GM21526 (cell line): ENCODE measurements around the gene PPP1R36.
"Not testable (repeated sequence)": the region's sequence is repeated elsewhere in the genome, so short reads cannot be mapped to it uniquely, and the experiment has no call there.

Source experiments
- ATAC-seq: cut with Tn5 transposase; IDR thresholded peaks from one replicate; pipeline ENCODE4 v1.9.1; 2021; ENCODE audit warnings: moderate library complexity; ENCODE audit not compliant: unreplicated experiment, low FRiP score

PPP1R36 gene

DNA sequence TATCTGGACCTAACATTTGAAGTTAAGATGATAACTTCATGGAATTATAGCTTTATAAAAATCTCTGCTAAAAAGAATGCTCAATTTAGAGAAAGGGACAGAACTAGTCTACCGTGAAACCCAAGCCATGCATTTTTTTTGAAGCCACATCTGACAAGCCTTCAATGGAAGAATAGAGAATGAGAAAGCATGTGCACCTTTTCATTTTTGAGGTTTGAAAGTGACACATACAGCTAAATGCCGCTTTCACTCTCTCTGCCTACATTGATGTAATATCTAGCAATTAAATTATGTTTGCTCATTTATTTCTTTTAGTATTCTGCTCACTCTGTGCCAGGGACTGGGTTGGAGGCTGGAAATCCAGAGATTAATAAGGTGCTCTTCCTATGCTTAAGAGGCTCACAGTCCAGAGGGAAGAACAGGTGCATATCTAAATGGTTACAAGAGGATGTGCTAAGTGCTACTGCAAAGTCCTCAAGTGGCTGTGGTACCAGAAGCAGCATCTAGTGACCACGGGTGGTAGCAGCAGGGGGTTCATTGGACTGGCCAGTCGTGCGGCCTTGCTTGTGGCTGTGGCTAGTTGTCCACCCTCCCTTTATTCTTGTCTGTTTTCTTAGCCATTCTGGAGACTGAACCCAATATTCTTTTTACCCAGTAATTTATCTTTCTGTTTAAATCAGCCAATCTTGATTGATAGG is 60.4 kb downstream of the PPP1R36 start:
- ATAC-seq = no peak

DNA sequence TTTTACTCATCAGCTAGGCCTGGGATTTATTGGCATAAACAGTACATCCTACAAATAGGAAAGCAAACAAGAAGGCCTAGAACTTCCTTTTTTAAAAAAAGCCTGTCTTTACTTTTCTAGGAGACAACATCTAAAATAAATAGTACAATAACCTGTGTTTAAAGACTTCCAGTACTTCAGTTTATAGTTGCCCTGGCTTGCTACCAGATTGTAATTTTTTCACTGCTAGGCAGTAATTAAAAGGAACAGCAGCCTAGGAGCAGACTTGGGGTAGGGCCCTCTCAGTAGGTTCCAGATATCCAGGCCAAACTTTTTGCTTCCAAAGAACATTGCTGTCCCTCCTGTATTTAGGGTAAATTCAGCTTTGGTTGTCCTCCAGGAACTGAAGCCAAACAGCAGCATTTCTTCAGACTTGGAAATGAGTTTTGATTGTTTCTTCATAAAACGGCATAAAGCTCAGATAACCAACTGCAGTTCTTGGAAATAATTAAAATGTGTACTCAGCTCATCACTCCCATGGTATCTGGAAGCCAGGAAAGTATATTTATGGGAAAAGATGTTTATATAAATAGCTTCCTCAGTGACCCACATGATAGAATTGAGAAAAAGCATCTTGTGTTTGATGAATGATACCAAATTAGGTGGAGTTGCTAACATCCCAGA is 61.7 kb downstream of the PPP1R36 start:
- no peak for ATAC-seq

DNA sequence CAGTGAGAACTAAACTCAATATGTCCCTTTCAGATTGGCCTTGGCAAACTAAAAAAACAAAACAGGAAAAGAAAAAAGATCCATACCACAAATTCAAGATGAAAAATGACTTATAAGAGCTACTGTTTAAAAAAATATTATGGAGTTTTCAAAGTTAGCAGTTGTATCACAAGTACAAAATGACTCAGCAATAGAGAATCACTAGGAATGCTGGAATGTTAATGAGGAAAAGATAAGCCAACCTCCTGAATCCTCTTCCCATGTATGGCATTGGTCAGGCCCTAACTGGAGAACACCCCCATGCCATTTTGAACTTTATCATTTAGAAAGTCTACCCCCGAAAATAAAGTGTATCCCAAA is 62.2 kb downstream of the PPP1R36 start:
- no peak for ATAC-seq

DNA sequence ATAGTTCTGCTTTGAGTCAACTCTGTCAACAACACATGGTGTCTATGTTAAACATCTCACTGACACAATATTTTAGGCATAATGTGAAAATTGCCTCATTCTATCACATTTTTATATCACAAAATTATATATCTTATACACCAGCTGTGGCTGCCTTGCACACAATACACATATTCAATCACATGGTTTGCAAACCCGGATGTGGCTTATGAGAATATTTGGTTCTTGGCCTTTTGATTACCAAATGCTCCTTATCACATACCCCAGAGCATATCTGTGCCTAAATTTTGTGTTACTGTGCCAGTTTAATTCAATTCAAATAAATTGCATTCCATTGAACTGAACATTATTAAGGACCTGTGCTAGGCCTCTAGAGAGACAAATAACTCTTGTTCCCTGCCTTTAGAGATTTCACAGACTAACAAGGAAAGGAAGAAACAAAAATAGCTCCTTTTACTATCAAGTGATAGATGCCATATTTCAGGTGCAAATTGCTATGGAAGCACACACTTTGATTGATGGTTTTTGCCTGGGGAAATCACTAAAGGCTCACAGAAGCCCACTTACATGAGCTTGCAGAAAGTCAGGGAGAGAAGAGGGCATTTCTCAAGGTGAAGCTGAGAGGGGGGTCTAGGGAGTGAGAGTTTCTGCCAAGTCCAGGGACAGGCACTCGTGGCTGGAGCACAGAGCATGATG is 63.4 kb downstream of the PPP1R36 start:
- no peak for ATAC-seq

DNA sequence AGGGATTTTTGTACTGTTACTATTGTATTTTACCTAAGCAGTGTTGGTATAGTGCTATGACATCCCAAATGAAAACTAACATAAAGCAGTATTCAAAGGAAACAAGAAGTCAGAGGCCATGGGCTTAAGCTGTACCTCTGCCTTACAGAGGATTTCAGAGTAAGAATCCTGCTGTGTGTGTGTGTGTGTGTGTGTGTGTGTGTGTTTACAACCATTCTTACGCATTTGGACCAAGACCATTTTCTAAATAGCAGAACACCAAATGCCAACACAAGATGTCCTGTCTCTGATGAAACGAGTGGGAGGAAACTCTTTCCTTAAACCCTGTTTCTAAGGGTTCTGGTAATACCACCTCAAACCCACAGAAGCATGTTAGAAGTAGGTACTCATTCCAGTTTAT is 64.4 kb downstream of the PPP1R36 start:
- ATAC-seq = no peak

DNA sequence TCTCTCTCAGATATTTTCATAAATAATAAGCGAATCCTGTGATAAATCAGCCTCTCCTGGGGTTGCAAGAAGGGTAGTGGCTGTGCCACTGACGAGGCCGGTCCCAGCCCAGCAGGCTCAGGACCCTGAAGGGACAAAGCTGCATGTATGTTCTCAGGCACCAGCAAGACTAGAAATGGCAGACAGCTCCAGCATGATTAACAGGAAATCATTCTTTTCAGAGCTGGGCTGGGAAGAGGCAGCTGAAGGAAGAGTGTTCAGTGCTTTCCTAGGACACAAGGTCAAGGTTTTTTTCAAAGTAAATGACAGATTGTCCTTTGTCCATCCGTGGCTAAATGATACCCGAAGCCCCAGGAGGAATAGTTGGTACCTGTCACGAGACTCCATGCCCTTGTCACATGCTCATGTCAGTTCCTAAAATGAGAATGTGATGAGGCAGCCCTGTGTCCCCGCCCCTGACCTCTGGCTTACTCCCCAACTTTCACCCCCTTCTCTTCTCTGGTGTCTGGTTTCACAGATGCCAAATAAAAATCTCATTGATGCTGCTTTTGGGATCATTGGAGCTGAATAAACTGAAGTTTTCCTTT is 65.1 kb downstream of the PPP1R36 start:
- ATAC-seq = no peak

DNA sequence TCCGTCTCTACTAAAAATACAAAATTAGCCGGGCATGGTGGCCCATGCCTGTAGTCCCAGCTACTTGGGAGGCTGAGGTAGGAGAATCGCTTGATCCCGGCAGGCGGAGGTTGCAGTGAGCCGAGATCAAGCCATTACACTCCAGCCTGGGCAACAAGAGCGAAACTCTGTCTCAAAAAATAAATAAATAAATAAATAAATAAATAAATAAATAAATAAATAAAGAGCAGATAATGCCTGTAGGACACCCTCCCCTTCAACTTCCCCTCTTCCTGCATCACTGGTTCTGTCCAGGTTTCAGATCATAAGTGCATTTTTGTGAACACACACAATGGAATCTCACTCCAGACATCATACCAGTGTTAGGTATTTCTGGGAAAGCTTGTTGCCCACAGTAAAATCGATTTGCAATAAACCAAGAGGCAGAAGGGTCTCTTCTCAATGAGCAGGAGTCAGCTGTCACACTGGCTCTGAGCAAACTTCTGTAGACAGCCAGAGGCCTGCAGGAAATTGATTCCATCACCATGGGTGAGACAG is 68.2 kb downstream of the PPP1R36 start:
- ATAC-seq = not testable (repeated sequence)

DNA sequence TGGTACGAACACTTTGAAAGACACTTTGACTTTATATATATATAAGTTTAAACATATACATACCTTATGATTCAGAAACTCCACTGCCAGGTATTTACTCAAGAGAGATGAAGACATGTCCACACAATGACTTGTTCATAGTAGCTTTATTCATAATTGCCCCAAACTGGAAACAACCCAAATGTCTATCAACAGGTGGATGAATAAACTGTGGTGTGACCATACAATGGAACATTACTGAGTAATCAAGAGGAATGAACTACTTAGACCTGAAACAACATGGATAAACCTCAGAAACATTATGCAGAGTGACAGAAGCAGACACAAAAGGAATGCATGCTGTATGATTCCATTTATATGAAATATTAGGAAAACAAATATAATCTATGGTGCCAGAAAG is 71.1 kb downstream of the PPP1R36 start:
- no peak for ATAC-seq

DNA sequence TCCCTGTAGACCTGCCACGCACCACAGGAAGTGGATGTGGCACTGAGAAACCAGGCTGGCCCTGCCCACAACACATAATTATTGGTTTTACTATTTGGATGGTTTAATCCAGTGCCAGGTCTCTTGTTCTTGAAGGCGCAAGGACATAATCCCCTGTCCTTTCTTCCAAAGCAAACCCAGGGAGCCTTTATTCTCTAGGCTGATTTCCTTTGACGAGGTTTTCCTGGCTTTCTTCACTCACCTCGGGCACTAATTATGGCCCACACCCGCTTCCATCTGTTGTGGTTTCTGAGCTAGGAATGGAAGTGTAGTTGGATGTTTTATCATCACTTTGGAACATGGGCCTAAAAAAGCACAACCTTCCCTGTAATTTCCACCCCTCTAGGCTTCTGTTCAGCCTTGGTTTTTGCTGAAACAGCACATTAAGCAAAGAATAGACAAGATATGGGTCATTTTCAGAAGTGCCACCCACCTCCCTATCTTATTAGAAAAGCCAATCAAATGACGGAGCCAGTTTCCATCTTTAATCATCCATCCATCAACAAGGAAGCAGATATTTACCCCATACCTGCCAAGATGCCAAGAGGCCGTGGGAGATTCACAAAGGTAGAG is 73.9 kb downstream of the PPP1R36 start:
- ATAC-seq = no peak

DNA sequence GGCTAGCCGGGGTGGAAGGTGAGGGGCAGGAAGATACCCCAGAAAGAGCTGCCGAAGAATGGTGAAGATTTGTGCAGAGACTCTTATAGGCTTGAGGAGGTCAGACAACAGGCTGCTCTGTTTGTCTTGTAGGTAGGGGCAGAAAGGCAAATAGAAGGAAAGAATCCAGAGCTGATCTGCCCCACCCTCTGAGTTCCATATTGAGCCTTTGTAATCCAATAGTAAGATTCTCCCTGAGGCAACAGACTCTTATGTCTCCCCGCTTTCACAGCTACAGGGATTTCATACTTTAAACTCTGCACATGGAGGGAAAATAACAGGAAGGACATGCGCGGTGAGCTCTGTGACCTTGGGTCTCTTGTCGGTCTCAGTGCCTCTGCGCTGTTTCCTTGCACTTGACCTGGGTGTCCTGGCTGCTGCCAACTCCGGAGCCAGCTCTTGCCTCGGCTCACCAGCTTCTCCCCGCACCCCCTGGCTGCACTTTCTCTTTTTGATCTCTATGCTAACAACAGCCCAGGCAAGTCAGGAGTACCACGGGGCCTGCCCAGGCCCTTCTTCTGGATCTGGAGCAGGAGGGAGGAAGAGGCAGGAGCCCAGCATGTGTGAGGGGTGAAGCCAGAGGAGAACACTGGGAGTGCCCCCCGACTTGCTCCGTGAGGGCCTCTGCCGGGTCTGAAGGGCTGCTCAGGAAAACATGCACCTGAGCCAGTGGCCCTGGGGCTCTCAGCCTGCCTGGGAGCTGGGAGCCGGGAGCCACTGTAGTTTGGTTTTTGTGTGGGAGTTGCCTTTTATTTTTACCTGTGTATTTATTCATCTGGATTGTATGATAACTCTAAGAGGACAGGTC is 75.8 kb downstream of the PPP1R36 start:
- no peak for ATAC-seq

DNA sequence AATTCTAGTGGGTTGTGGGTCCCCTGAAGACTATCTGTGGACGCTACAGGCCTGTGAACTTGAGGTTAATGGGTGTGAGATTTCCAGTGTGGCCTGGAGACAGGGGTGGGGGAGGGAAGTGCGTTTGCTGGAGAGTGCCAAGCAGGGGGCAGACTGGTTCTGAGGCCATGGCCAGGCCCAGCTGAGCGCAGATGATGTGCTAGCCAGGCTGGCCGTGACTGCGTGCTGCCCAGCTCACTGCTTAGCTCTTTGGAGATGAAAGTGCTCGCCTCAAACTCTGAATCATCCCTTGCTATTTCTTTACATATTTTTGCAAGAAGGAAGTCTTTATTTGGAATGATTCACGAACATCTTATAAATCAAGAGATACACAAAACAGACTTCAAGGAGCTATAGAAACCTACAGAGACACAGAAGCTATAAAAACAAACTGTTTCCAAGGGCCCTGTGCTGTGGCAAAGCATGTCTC is 79.2 kb downstream of the PPP1R36 start:
- no peak for ATAC-seq

DNA sequence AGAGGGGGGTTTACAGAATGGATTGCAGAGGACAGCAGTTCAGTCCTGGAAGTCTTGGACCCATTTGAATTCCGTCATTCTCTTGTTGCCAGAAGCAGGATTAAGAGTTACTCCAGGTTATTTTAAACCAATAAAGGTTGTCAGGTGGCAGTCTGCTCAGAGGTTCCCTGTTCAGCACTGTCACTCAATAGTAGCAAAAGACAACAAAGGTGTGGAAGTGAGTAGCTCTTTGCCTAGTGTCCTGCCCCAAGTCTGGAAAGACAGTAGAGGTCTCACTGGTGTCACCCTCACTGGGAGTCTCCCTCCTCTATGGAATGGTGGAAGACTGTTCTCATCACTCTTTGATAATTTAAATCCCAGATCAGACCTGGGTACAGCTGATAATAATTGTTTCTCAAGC is 81.0 kb downstream of the PPP1R36 start:
- ATAC-seq = no peak

DNA sequence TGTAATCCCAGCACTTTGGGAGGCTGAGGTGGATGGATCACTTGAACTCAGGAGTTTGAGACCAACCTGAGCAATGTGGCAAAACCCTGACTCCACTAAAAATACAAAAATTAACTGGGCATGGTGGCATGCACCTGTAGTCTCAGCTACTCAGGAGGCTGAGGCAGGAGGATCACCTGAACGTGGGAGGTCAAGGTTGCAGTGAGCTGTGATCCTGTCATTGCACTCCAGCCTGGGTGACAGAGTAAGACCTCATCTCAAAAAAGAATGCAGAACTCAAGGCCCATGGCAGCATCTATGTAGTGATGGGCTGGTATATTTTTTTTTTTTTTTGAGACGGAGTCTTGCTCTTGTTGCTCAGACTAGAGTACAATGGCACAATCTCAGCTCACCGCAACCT is 81.5 kb downstream of the PPP1R36 start:
- not testable (repeated sequence) for ATAC-seq

DNA sequence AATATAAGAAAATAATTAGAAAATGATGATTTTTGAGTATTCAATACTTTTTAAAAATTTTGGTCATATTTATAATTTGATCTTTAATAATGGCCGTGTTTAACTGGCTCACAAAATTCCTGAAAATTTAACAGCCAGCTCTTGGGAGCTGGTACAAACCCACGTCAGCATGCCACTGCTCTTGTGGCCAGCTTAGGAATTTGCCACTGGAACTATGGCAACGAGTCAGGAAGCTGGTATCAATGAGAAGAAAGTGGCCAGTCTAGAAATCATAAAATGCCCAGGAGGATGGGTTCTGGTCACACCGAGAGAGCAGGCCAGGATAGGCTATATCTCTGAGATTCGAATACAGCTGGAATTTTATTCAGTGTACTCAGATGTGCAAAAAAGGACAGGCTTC is 82.3 kb downstream of the PPP1R36 start:
- no peak for ATAC-seq

DNA sequence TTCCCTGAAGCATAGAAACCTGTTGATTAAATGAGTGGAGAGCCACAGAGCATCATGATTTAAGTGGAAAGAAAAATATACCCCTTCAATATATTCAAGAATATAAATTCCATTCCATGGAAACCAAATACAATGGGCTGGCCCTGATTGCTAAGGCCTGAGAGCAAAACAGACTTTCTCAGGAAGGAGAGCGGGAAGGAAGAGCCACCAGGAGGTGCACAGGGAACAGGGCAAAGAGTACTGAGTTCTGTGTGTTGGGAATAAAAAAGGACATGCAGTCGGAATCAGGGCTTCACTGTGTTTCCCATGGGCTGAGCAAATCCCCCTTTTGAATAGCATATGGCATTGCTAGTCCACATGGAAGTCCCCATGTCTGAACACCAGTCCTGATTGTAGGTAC is 84.8 kb downstream of the PPP1R36 start:
- no peak for ATAC-seq

DNA sequence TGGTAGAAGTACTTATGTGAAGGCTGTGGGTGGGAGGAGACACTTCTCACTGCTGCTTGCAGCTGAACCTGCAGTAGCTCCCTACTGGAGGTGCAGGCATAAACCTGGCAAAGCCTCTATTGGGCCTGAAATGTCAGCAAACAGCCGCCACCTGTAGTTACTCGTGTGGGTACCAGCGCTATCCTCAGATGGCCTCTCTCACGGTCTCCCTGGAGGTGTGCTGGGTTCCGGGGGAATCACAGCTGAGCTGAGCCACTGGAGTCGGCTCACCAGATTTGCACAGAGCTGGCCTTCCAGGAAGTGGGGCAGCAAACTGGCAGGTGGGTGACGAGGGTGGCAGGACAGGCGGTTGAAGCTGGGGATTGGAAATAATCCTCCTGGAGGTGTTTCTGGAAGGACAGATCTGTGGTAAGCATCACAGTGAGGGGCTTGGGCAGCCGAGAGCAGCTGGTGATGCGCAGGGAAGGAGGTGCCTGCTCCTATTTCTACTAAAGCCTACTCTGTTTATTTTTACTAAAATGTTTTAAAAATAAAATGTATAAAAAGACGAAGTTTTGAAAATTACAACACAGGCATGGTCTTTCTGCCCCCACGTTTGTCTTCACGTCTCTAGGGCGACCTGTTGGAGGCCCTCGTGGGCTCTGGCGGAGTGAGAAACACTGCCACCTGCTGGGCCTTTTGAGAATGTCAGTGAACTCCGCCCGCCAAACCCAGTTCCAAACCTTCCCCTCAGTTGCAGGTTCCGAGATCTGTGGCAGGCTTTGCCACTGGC is 86.6 kb downstream of the PPP1R36 start:
- no peak for ATAC-seq

DNA sequence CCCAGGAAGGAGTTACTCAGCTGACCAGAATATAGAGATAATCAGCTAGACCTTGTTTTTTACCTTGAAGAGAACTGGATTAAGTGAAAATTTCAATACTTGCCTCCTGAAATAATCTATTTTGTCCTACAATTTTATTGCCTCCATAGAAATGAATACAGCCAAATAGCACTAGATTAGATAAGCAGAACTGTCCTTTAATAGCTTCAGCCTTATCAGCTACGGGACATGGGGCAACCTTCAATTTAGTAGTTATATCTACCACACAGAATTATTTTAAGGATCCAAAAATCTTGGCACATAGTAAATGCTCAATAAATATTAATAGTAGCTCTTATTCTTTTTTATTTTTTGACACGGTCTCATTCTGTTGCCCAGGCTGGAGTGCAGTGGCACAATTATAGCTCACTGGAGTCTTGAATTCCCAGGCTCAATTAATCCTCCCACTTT is 87.2 kb downstream of the PPP1R36 start:
- ATAC-seq = no peak

DNA sequence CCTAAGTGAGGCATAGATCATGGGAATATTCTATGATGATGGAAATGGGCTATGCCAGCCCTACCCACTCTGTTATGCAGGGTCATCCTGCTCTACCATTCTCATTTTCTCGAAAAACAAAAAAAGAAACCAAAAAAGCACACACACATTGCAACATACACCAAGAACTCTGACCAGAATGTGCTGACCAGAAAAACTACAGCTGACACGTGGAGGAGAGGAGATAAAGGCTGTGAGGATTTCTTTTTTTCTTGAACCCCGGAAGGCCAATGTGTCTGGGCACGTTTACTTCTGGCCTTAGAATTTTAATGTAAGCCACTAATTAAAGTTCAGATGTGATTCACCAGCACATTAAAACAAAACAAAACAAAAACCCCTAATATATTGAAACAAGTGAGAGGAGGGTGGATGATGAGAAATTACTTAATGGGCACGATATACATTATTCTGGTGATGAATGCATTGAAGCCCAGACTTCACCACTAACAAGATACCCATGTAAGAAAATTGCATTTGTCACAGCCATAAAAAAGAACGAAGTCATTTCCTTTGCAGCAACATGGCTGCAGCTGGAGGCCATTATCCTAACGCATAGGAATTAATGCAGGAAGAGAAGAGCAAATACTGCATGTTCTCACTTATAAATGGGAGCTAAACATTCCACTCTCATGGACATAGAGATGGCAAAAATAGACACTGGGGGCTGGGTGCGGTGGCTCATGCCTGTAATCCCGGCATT is 88.1 kb downstream of the PPP1R36 start:
- ATAC-seq = no peak
